Ovary (tissue), 9 donors: ENCODE data around the gene WWC1. TPM values are rescaled to one million over a fixed set of nuclear protein-coding genes. Genes with fewer than 3 reads are reported as not detected.

Experiments
- DNase-seq, 5 donors: peaks; one replicate each; pipeline ENCODE4 v3.0.0-alpha.2; 2019 to 2020
- H3K27ac ChIP-seq, 2 donors: fragments of 200-600 bp; one replicate each; pipeline versions ENCODE4 v1.5.1 to v1.8.0; 2019 to 2022
- H3K27me3 ChIP-seq: fragments of 200-600 bp; one replicate; pipeline ENCODE4 v1.8.0; 2022
- H3K36me3 ChIP-seq: fragments of 200-600 bp; sonication (generic); one replicate; pipeline ENCODE4 v1.5.1; 2019
- H3K4me1 ChIP-seq: one replicate; pipeline ENCODE4 v1.8.1; 2013; ENCODE audit warnings: mild to moderate bottlenecking, moderate library complexity; ENCODE audit not compliant: insufficient read depth
- H3K4me3 ChIP-seq: fragments of 200-600 bp; sonication (generic); one replicate; pipeline ENCODE4 v1.5.1; 2017
- H3K9me3 ChIP-seq, 2 donors: fragments of 200-600 bp in 1 of 2; sonication (generic) in 1 of 2; one replicate each; pipeline versions ENCODE4 v1.5.1 to v1.8.1; 2013 to 2019; ENCODE audit warnings: mild to moderate bottlenecking in 1 of 2, moderate library complexity in 1 of 2
- CTCF ChIP-seq, 3 donors: fragments of 450-650 bp in 2 of 3; fragments of 200-600 bp in 1 of 3; IDR thresholded peaks; one replicate each; pipeline versions ENCODE4 v1.5.1 to v1.8.0; 2016 to 2022; ENCODE audit warnings: antibody characterized with exemption in 3 of 3, mild to moderate bottlenecking in 1 of 3
- EP300 ChIP-seq: sonication (generic); formaldehyde crosslinking; IDR thresholded peaks from one replicate; pipeline ENCODE4 v1.6.1; 2017; ENCODE audit warnings: antibody characterized with exemption
- POLR2A ChIP-seq: fragments of 450-650 bp; IDR thresholded peaks from one replicate; pipeline ENCODE4 v1.6.1; 2017; ENCODE audit warnings: antibody characterized with exemption, mild to moderate bottlenecking, moderate library complexity
- WGBS, 3 donors: extraction: QIAGEN DNeasy Blood & Tissue Kit in 1 of 3; methylation state at CpG; one replicate each; pipeline versions ENCODE4 v1.1.5 to v1.1.7; 2013 to 2017; 5-methylcytosine and 5-hydroxymethylcytosine counted together
- intact Hi-C, 4 donors: fragments of 100-400 bp; cut with DNase I; formaldehyde crosslinking; loops; one replicate each; pipeline versions ENCODE4 v1.11.0 to v1.15.1; 2022 to 2023
- polyA plus RNA-seq, 2 donors: library from polyadenylated mRNA; stranded (reverse); fragments of 200-250 nt in 1 of 2; fragments of 350-450 nt in 1 of 2; fragmentation: Illumina TruSeq in 1 of 2; extraction: RNeasy Lipid Tissue Mini Kit (QIAGEN cat#74804) in 1 of 2; gene quantifications; one replicate each; pipeline ENCODE4 v1.2.3, GENCODE V29; 2013 to 2014
- total RNA-seq, 7 donors: library from RNA; depleted of rRNA in 2 of 7; stranded (reverse); fragments of >200 nt in 2 of 7; fragmentation: NEBNext Ultra II Directional in 3 of 7; extraction: Animal tissue kit (Norgen Biotek cat#: 25700) in 3 of 7; gene quantifications; one replicate each; pipeline versions ENCODE4 v1.1.0 to v1.2.4, GENCODE V29; 2016 to 2023
- donor health status: DM: no; HTN: no; CAD: no; lungs with moderate emphysema.
- donor health status: DM: no; HTN: no; CAD: no.
- donor health status: Bipolar disorder and iron deficiency.
- donor health status: DM: yes; HTN: yes; CAD: no.
- donor health status: DM: no; HTN: no; CAD: no.
- donor health status: DM: yes; HTN: yes; CAD: no.

Gene WWC1
- total and polyA plus RNA-seq, 9 donors, result 0.58 to 60.3 (median 5.3) TPM

- Histone ChIP-seq H3K27me3 (no peaks in the 10 kb centered on the region), H3K4me3 (no peak overlapping the region), H3K9me3 (no peaks in the 10 kb centered on the region), H3K36me3 (no peaks in the 10 kb centered on the region), H3K4me1 (no peaks in the 10 kb centered on the region), H3K27ac (no peak overlapping the region)
- TF ChIP-seq EP300 (no peak), POLR2A (no peak), CTCF (IDR thresholded peaks at IDR 0.05) (no peak)
- intact Hi-C loops, result no loop called here
- no peak for DNase-seq
- WGBS, 3 donors, result 87 to 94% (median 88%) methylated on average over 5 of the region's 5 CpGs
Observed at GRCh38 chr5:168324859-168325630, 33.6 kb downstream of the WWC1 start.

- no peak for DNase-seq
- Histone ChIP-seq H3K27ac (no peak overlapping the region), H3K27me3 (no peaks in the 10 kb centered on the region), H3K4me3 (no peak overlapping the region), H3K9me3 (no peaks in the 10 kb centered on the region), H3K36me3 (no peaks in the 10 kb centered on the region), H3K4me1 (no peaks in the 10 kb centered on the region)
- TF ChIP-seq EP300, result no peak
- no peak for TF ChIP-seq CTCF (IDR thresholded peaks at IDR 0.05)
- TF ChIP-seq POLR2A, result no peak
- 84 to 93% (median 89%) methylated on average over 3 of the region's 3 CpGs for WGBS, 3 donors
- intact Hi-C loops, result no loop called here
Observed at GRCh38 chr5:168327019-168327421, 35.6 kb downstream of the WWC1 start.

GRCh38 chr5:168327451-168327850 is 36.0 kb downstream of the WWC1 start:
- DNase-seq, result no peak
- TF ChIP-seq POLR2A (no peak), EP300 (no peak), CTCF (IDR thresholded peaks at IDR 0.05) (no peak)
- no peaks in the 10 kb centered on the region for H3K27me3 ChIP-seq
- 77 to 81% (median 81%) methylated on average over 2 of the region's 2 CpGs for WGBS, 3 donors
- no peaks in the 10 kb centered on the region for H3K36me3 ChIP-seq
- no peak overlapping the region for H3K27ac ChIP-seq
- no peaks in the 10 kb centered on the region for H3K4me1 ChIP-seq
- no peaks in the 10 kb centered on the region for H3K9me3 ChIP-seq
- intact Hi-C loops, result no loop called here
- no peak overlapping the region for H3K4me3 ChIP-seq

GRCh38 chr5:168327994-168328393 is 36.5 kb downstream of the WWC1 start:
- no peaks in the 10 kb centered on the region for H3K4me1 ChIP-seq
- 83 to 90% (median 87%) methylated on average over 4 of the region's 4 CpGs for WGBS, 3 donors
- no peak overlapping the region for H3K27ac ChIP-seq
- H3K27me3 ChIP-seq, result no peaks in the 10 kb centered on the region
- no peaks in the 10 kb centered on the region for H3K9me3 ChIP-seq
- intact Hi-C loops, result no loop called here
- TF ChIP-seq CTCF (IDR thresholded peaks at IDR 0.05) (no peak), POLR2A (no peak), EP300 (no peak)
- H3K36me3 ChIP-seq, result no peaks in the 10 kb centered on the region
- no peak for DNase-seq
- H3K4me3 ChIP-seq, result no peak overlapping the region
